Osteoblast (primary cell): ENCODE data around the gene PIK3R3. TPM values are rescaled to one million over a fixed set of nuclear protein-coding genes. Genes with fewer than 3 reads are reported as not detected.

Source experiments
- DNase-seq: peaks from one replicate; pipeline ENCODE4 v3.0.0; 2011; ENCODE audit warnings: low spot score, mixed read lengths; ENCODE audit not compliant: insufficient read length; ENCODE audit errors: missing footprints
- H2AFZ ChIP-seq: 2 replicates; pipeline ENCODE4 v1.6.0; 2011; ENCODE audit warnings: mild to moderate bottlenecking, low read length
- H3K27ac ChIP-seq: 2 replicates; pipeline ENCODE4 v1.5.1; 2011; ENCODE audit warnings: mild to moderate bottlenecking, low read depth, low read length, moderate library complexity
- H3K27me3 ChIP-seq: 2 replicates; pipeline ENCODE4 v1.6.0; 2012; ENCODE audit warnings: mild to moderate bottlenecking, control low read depth, inconsistent platforms, low read length, moderate library complexity; ENCODE audit not compliant: insufficient read depth
- H3K36me3 ChIP-seq: 2 replicates; pipeline ENCODE4 v1.5.1; 2011; ENCODE audit warnings: mild to moderate bottlenecking, low read length, control low read depth, moderate library complexity; ENCODE audit not compliant: insufficient read depth
- H3K4me1 ChIP-seq: 2 replicates; pipeline ENCODE4 v1.5.1; 2011; ENCODE audit warnings: mild to moderate bottlenecking, low read length, control low read depth, moderate library complexity; ENCODE audit not compliant: insufficient read depth
- H3K4me2 ChIP-seq: 2 replicates; pipeline ENCODE4 v1.6.0; 2011; ENCODE audit warnings: mild to moderate bottlenecking, low read length; ENCODE audit not compliant: insufficient read depth
- H3K4me3 ChIP-seq: fragments of 200-600 bp; sonication (generic); 3 replicates; pipeline ENCODE4 v1.5.1; 2012; ENCODE audit warnings: mild to moderate bottlenecking, low read length, inconsistent platforms; ENCODE audit not compliant: insufficient read depth
- H3K79me2 ChIP-seq: 2 replicates; pipeline ENCODE4 v1.6.0; 2012; ENCODE audit warnings: mild to moderate bottlenecking, low read length, control low read depth, inconsistent platforms; ENCODE audit not compliant: insufficient read depth
- H3K9me3 ChIP-seq: 2 replicates; pipeline ENCODE4 v1.5.1; 2011; ENCODE audit warnings: low read depth, low read length, control low read depth
- H4K20me1 ChIP-seq: 2 replicates; pipeline ENCODE4 v1.6.0; 2012; ENCODE audit warnings: mild to moderate bottlenecking, low read length, control low read depth; ENCODE audit not compliant: insufficient read depth
- CTCF ChIP-seq: IDR thresholded peaks from 2 replicates; pipeline ENCODE4 v1.5.1; 2011; ENCODE audit warnings: mild to moderate bottlenecking, low read depth, low read length, moderate library complexity; ENCODE audit errors: extremely low read depth
- total RNA-seq: library from RNA; depleted of rRNA; stranded (reverse); fragments of >200 nt; gene quantifications from 2 replicates; pipeline ENCODE4 v1.2.3, GENCODE V29; 2012

PIK3R3 gene
- total RNA-seq, 1 donor: 4.0 TPM

DNA sequence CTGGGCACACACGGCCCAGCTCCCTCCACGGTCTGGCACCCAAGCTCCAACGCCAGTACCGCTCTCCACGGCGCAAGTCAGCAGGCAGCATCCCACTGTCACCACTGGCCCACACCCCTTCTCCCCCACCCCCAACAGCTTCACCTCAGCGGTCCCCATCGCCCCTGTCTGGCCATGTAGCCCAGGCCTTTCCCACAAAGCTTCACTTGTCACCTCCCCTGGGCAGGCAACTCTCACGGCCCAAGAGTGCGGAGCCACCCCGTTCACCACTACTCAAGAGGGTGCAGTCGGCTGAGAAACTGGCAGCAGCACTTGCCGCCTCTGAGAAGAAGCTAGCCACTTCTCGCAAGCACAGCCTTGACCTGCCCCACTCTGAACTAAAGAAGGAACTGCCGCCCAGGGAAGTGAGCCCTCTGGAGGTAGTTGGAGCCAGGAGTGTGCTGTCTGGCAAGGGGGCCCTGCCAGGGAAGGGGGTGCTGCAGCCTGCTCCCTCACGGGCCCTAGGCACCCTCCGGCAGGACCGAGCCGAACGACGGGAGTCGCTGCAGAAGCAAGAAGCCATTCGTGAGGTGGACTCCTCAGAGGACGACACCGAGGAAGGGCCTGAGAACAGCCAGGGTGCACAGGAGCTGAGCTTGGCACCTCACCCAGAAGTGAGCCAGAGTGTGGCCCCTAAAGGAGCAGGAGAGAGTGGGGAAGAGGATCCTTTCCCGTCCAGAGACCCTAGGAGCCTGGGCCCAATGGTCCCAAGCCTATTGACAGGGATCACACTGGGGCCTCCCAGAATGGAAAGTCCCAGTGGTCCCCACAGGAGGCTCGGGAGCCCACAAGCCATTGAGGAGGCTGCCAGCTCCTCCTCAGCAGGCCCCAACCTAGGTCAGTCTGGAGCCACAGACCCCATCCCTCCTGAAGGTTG is 97.6 kb downstream of the PIK3R3 start:
- DNase-seq: peak; percentile 70
- no peak overlapping the region for H2AFZ ChIP-seq
- no peaks in the 10 kb centered on the region for H3K4me1 ChIP-seq
- H3K4me3 ChIP-seq: no peak overlapping the region
- H3K27me3 ChIP-seq: no peaks in the 10 kb centered on the region
- TF ChIP-seq CTCF: no peak
- H3K4me2 ChIP-seq: no peak overlapping the region
- peaks cover 12% of the 10 kb centered on the region for H3K36me3 ChIP-seq
- no peak overlapping the region for H3K27ac ChIP-seq
- no peaks in the 10 kb centered on the region for H4K20me1 ChIP-seq
- no peaks in the 10 kb centered on the region for H3K9me3 ChIP-seq
- no peaks in the 10 kb centered on the region for H3K79me2 ChIP-seq

DNA sequence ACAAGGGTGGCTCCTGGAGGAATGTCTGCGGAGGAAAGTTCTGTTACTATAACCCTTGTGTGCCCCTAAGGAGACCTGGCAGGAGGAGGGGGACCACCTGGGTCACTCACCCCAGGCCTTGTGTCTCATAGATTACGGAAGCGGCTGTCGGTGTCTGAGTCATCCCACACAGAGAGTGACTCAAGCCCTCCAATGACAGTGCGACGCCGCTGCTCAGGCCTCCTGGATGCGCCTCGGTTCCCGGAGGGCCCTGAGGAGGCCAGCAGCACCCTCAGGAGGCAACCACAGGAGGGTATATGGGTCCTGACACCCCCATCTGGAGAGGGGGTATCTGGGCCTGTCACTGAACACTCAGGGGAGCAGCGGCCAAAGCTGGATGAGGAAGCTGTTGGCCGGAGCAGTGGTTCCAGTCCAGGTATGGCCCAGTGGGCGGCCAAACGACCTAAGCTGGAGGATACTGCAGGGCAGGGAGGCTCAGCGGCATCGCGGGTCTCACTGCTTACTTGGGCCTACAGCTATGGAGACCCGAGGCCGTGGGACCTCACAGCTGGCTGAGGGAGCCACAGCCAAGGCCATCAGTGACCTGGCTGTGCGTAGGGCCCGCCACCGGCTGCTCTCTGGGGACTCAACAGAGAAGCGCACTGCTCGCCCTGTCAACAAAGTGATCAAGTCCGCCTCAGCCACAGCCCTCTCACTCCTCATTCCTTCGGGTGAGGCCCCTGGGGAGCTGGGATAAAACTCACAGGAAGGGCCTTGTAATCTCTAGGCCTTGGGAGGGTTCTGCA is 101.4 kb downstream of the PIK3R3 start:
- TF ChIP-seq CTCF: no peak
- H3K9me3 ChIP-seq: no peaks in the 10 kb centered on the region
- H3K4me2 ChIP-seq: no peak overlapping the region
- H3K4me1 ChIP-seq: no peaks in the 10 kb centered on the region
- DNase-seq: peak; percentile 89
- no peak overlapping the region for H2AFZ ChIP-seq
- H3K36me3 ChIP-seq: peaks cover 30% of the 10 kb centered on the region
- no peaks in the 10 kb centered on the region for H3K27me3 ChIP-seq
- no peaks in the 10 kb centered on the region for H4K20me1 ChIP-seq
- no peaks in the 10 kb centered on the region for H3K79me2 ChIP-seq
- H3K27ac ChIP-seq: no peak overlapping the region
- H3K4me3 ChIP-seq: no peak overlapping the region

- H3K36me3 ChIP-seq: peaks cover 30% of the 10 kb centered on the region
- no peaks in the 10 kb centered on the region for H3K9me3 ChIP-seq
- no peaks in the 10 kb centered on the region for H3K4me1 ChIP-seq
- DNase-seq: no peak
- H3K4me3 ChIP-seq: no peak overlapping the region
- no peak overlapping the region for H3K4me2 ChIP-seq
- no peaks in the 10 kb centered on the region for H3K27me3 ChIP-seq
- no peak overlapping the region for H2AFZ ChIP-seq
- H3K27ac ChIP-seq: no peak overlapping the region
- no peaks in the 10 kb centered on the region for H4K20me1 ChIP-seq
- TF ChIP-seq CTCF: no peak
- no peaks in the 10 kb centered on the region for H3K79me2 ChIP-seq
These were observed 102.2 kb downstream of the PIK3R3 start for GRCh38 chr1:46030074-46030870.
